ENCODE results near the gene LMO2. TPM values are rescaled to one million over a fixed set of nuclear protein-coding genes. Genes with fewer than 3 reads are reported as not detected.

LMO2 gene
- total RNA-seq, 1 experiment from 2014 or later, result 0.33 TPM

DNA sequence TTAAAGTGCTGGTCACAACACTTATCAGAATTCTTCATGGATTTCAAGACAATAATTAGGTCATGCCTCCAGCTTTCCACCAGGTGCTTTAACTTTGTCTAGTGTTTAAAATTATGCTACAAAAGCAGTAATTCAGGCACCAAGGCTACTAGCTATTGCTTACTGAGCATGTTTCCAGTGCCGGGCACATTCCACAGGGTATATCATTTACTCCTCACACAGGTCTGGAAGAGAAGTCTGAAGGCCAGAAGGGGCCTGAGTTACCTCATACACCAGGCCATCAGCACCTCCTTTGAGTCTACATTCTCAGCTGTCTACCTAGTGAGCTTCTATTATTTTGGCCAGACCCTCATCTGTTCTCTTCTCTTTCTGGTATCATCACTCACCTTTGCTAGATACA lies 41.7 kb upstream of the LMO2 start:
- no peak overlapping the region for H4K5ac ChIP-seq (ENCODE audit: insufficient read length, low read depth, low read length)
- no peak overlapping the region for H3K14ac ChIP-seq (ENCODE audit: insufficient read depth, low read length)
- no peaks in the 10 kb centered on the region for H3K79me1 ChIP-seq (ENCODE audit: insufficient read depth, low read depth, low read length, poor library complexity, severe bottlenecking)
- no CpG with 5 or more reads among the region's 1 CpG for WGBS (ENCODE audit: extremely low coverage, insufficient read length, low lambda C conversion rate)
- no peaks in the 10 kb centered on the region for H3K9me3 ChIP-seq (ENCODE audit: control insufficient read depth, low read depth, low read length)
- no peak overlapping the region for H2BK20ac ChIP-seq (ENCODE audit: low read depth, low read length, poor library complexity, severe bottlenecking)
- no peak overlapping the region for H3K56ac ChIP-seq (ENCODE audit: insufficient read length, low read depth, low read length)
- H3K4me3 Mint-ChIP-seq, result no peak overlapping the region
- H4K20me1 ChIP-seq (ENCODE audit: control insufficient read depth, insufficient read depth, insufficient read length), result no peaks in the 10 kb centered on the region
- DNase-seq, result no peak
- H3K27me3 Mint-ChIP-seq (ENCODE audit: low read depth), result peaks cover 4% of the 10 kb centered on the region
- H3K79me2 ChIP-seq (ENCODE audit: insufficient read depth, low read length), result no peaks in the 10 kb centered on the region
- peaks cover 0 to 8% (median 8%) of the 10 kb centered on the region in 3 experiments; a peak in 4 of 7 replicates for H3K36me3 Mint-ChIP-seq (ENCODE audit: insufficient read depth in 1 of 3, low read depth in 3 of 3)
- H3K4me1 Mint-ChIP-seq, result peaks cover 13 to 14% of the 10 kb centered on the region in 2 experiments; a peak in 3 of 4 replicates
- no peaks in the 10 kb centered on the region for H3K27me3 ChIP-seq (ENCODE audit: insufficient read depth, low read length)
- no peak overlapping the region for H3T11ph ChIP-seq (ENCODE audit: low read length)
- peaks cover 7 to 13% of the 10 kb centered on the region in 2 experiments for H3K9me3 Mint-ChIP-seq
- no peak overlapping the region for H4K8ac ChIP-seq (replicated peaks; ENCODE audit: insufficient read length, low read depth, low read length)
- H2BK120ac ChIP-seq (ENCODE audit: low read depth, low read length, poor library complexity, severe bottlenecking), result no peak overlapping the region
- no peak overlapping the region for H2AFZ ChIP-seq (ENCODE audit: low read length)
- H3K4me1 ChIP-seq (ENCODE audit: insufficient read depth, low read length), result no peaks in the 10 kb centered on the region
- no peak overlapping the region for H2AK5ac ChIP-seq (ENCODE audit: insufficient read length, low read length)
- H3K23ac ChIP-seq (ENCODE audit: insufficient read length, low read depth, low read length), result no peak overlapping the region
- H3K27ac ChIP-seq (ENCODE audit: insufficient read length, low read depth, low read length), result no peak overlapping the region
- no peak overlapping the region for H2BK12ac ChIP-seq (ENCODE audit: insufficient read length, low read depth, low read length)
- H2BK5ac ChIP-seq (ENCODE audit: insufficient read length, low read length), result no peak overlapping the region
- no peak overlapping the region for H3K9ac ChIP-seq (ENCODE audit: extremely low read depth, insufficient read length, low read length)
- H3K23me2 ChIP-seq (ENCODE audit: insufficient read length, low read depth, low read length, poor library complexity, severe bottlenecking), result no peaks in the 10 kb centered on the region
- no peak overlapping the region for H4K91ac ChIP-seq (ENCODE audit: insufficient read length, low read depth, low read length)
- H3K4ac ChIP-seq (ENCODE audit: low read depth, low read length), result no peak overlapping the region
- no peak overlapping the region for H3K27ac Mint-ChIP-seq
- no peak overlapping the region for H2BK15ac ChIP-seq (ENCODE audit: low read depth, low read length)
- H3K18ac ChIP-seq (ENCODE audit: insufficient read length, low read depth, low read length), result no peak overlapping the region
- no peak overlapping the region for H3K4me2 ChIP-seq (ENCODE audit: insufficient read depth, insufficient read length, low read length)
- no peak for TF ChIP-seq CTCF (conservative IDR thresholded peaks at IDR 0.05)

Data from H9 (cell line).